DND-41 (cell line): ENCODE results near the gene TGM2.

Source experiments
- CTCF ChIP-seq: IDR thresholded peaks from 2 replicates; pipeline ENCODE4 v1.5.1; 2012; ENCODE audit warnings: borderline replicate concordance, low read length, moderate library complexity, mild to moderate bottlenecking; ENCODE audit not compliant: poor library complexity, severe bottlenecking; ENCODE audit errors: extremely low read depth
- EZH2 ChIP-seq: IDR thresholded peaks from 3 replicates; pipeline ENCODE4 v1.6.1; 2012; ENCODE audit warnings: borderline replicate concordance, low read depth, mild to moderate bottlenecking, moderate library complexity, low read length, inconsistent platforms; ENCODE audit not compliant: severe bottlenecking

GRCh38 chr20:38209736-38210405 is 44.8 kb upstream of the TGM2 start:
- no peak for TF ChIP-seq CTCF
- no peak for TF ChIP-seq EZH2
